ENCODE data around the gene EXOC3L1.

Gene EXOC3L1

GRCh38 chr16:67199011-67199807 is 9.3 kb upstream of the EXOC3L1 start, which contains the start of gene ELMO3:
ELMO3 (plus strand) TSS chr16:67199131; CDS start chr16:67199327, 196 bp downstream.
- DNase-seq (ENCODE audit: low read depth in 1 of 2, low spot score in 1 of 2): no peak

GRCh38 chr16:67198238-67198734 is 8.3 kb upstream of the EXOC3L1 start:
- DNase-seq (ENCODE audit: low read depth in 1 of 2, low spot score in 1 of 2): no peak

- no peak for DNase-seq (ENCODE audit: low read depth in 1 of 2, low spot score in 1 of 2)
Measured at GRCh38 chr16:67197704-67198103, 7.8 kb upstream of the EXOC3L1 start.

- no peak for DNase-seq (ENCODE audit: low read depth in 1 of 2, low spot score in 1 of 2)
Measured at GRCh38 chr16:67196881-67197280, 6.9 kb upstream of the EXOC3L1 start.

GRCh38 chr16:67195676-67196075 is 5.7 kb upstream of the EXOC3L1 start:
- DNase-seq (ENCODE audit: low read depth in 1 of 2, low spot score in 1 of 2): no peak

- DNase-seq (ENCODE audit: low read depth in 1 of 2, low spot score in 1 of 2): no peak
Measured at GRCh38 chr16:67194260-67194659, 4.3 kb upstream of the EXOC3L1 start.

- no peak for DNase-seq (ENCODE audit: low read depth in 1 of 2, low spot score in 1 of 2)
Measured at GRCh38 chr16:67193536-67193935, 3.6 kb upstream of the EXOC3L1 start.

- DNase-seq (ENCODE audit: low read depth in 1 of 2, low spot score in 1 of 2): no peak
Measured at GRCh38 chr16:67192781-67193361, 2.9 kb upstream of the EXOC3L1 start.

- peak; percentile 71 to 80 for DNase-seq (ENCODE audit: low read depth in 1 of 2, low spot score in 1 of 2)
Measured at GRCh38 chr16:67191995-67192681, 2.2 kb upstream of the EXOC3L1 start, which contains the start of gene E2F4. E2F4 (plus strand) TSS chr16:67192155; CDS start chr16:67192228, 73 bp downstream.

GRCh38 chr16:67191411-67191994 is 1.6 kb upstream of the EXOC3L1 start:
- DNase-seq (ENCODE audit: low read depth in 1 of 2, low spot score in 1 of 2): no peak

- DNase-seq (ENCODE audit: low read depth in 1 of 2, low spot score in 1 of 2): no peak
Measured at GRCh38 chr16:67190448-67191399, 788 bp upstream of the EXOC3L1 start.

- no peak for DNase-seq (ENCODE audit: low read depth in 1 of 2, low spot score in 1 of 2)
Measured at GRCh38 chr16:67188798-67189197, 1.1 kb downstream of the EXOC3L1 start.

GRCh38 chr16:67188323-67188722 is 1.6 kb downstream of the EXOC3L1 start:
- no peak for DNase-seq (ENCODE audit: low read depth in 1 of 2, low spot score in 1 of 2)

GRCh38 chr16:67187175-67187890 is 2.6 kb downstream of the EXOC3L1 start:
- no peak for DNase-seq (ENCODE audit: low read depth in 1 of 2, low spot score in 1 of 2)

GRCh38 chr16:67186550-67186950 is 3.4 kb downstream of the EXOC3L1 start:
- DNase-seq (ENCODE audit: low read depth in 1 of 2, low spot score in 1 of 2): no peak

- no peak for DNase-seq (ENCODE audit: low read depth in 1 of 2, low spot score in 1 of 2)
Measured at GRCh38 chr16:67185651-67186134, 4.2 kb downstream of the EXOC3L1 start.

- DNase-seq (ENCODE audit: low read depth in 1 of 2, low spot score in 1 of 2): peak; percentile 61 to 76
Measured at GRCh38 chr16:67184995-67185650, 4.8 kb downstream of the EXOC3L1 start.

GRCh38 chr16:67184453-67184994 is 5.4 kb downstream of the EXOC3L1 start:
- no peak for DNase-seq (ENCODE audit: low read depth in 1 of 2, low spot score in 1 of 2)
